ENCODE measurements around the gene GABRP. TPM values are rescaled to one million over a fixed set of nuclear protein-coding genes. Genes with fewer than 3 reads are reported as not detected.
A peak's percentile ranks its signal among the peaks of the same experiment; 100 is the strongest.

Gene GABRP
- total RNA-seq, result 1 to 10 TPM in 2 of 4 donors, under 1 TPM in 1, not detected in 1; 0.88 to 7.7 (median 1.2) TPM

GRCh38 chr5:170783498-170784247, at the start of gene GABRP:
Gene GABRP, plus strand, starts transcription at chr5:170783725. Its CDS starts 4,891 bp downstream, at chr5:170788616.
- Histone ChIP-seq H3K27ac (no peak within 1 kb of the TSS), H3K4me1 (no peaks in the 10 kb centered on the region), H3K9me3 (no peaks in the 10 kb centered on the region), H3K4me3 (no peak within 1 kb of the TSS), H3K27me3 (no peaks in the 10 kb centered on the region), H3K36me3 (no peaks in the 10 kb centered on the region)
- intact Hi-C loops (cut with DNase I; ENCODE audit: low total_unique reads), result no loop called here
- TF ChIP-seq CTCF (IDR thresholded peaks at IDR 0.05), result no peak
- peak in 1 of 2 donors; percentile 19 for TF ChIP-seq POLR2A (IDR thresholded peaks at IDR 0.05)
- DNase-seq, result no peak

DNA sequence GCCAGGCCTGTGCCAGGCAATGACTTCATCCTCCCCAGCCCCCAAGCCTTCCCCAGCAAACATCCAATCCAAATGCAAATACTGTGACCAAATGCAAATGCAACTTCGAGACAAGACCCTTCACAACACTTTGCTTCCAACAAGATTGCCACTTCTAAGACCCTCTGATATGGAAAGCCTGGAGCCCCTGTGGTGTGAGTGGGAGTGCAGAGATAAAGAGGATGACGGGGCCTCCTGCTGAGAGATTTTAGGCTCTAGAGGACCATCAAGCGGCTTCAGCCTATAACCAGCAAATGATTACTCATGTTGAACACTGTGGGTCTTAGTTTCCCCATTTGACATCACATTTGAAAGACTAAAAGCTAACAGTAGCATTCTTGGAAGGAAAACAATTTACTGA, 46.6 kb upstream of the GABRP start:
- Histone ChIP-seq H3K4me3 (no peak overlapping the region), H3K27me3 (no peaks in the 10 kb centered on the region), H3K4me1 (no peaks in the 10 kb centered on the region), H3K36me3 (no peaks in the 10 kb centered on the region), H3K9me3 (no peaks in the 10 kb centered on the region), H3K27ac (no peak overlapping the region)
- intact Hi-C loops (cut with DNase I; ENCODE audit: low total_unique reads), result no loop called here
- TF ChIP-seq CTCF (IDR thresholded peaks at IDR 0.05) (no peak), POLR2A (IDR thresholded peaks at IDR 0.05) (no peak)
- no peak for DNase-seq

DNA sequence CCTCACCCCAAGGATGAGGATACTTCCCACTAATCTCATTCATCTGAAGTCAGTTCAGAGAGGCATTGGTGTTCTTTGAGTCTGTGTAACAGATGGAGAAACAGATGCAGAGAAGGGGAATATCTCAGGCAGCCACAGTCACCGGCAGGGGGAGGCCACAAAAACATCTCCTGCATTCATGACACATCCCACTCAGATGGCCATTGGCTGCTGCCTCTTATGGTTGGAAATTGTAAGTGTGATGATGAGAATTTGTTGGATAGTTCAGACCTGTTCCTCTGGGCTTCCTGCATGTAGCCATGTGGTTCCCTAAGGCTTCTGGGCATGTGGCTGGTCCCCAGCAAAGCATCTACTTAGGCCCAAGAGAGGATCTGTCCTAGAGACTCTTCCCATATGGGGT, 45.9 kb upstream of the GABRP start:
- Histone ChIP-seq H3K4me3 (no peak overlapping the region), H3K36me3 (no peaks in the 10 kb centered on the region), H3K27me3 (no peaks in the 10 kb centered on the region), H3K4me1 (no peaks in the 10 kb centered on the region), H3K27ac (no peak overlapping the region), H3K9me3 (no peaks in the 10 kb centered on the region)
- DNase-seq, result no peak
- intact Hi-C loops (cut with DNase I; ENCODE audit: low total_unique reads), result no loop called here
- no peak for TF ChIP-seq CTCF (IDR thresholded peaks at IDR 0.05)
- no peak for TF ChIP-seq POLR2A (IDR thresholded peaks at IDR 0.05)

GRCh38 chr5:170738840-170739239, 44.7 kb upstream of the GABRP start:
- no peak for TF ChIP-seq POLR2A (IDR thresholded peaks at IDR 0.05)
- TF ChIP-seq CTCF (IDR thresholded peaks at IDR 0.05), result no peak
- Histone ChIP-seq H3K36me3 (no peaks in the 10 kb centered on the region), H3K4me3 (no peak overlapping the region), H3K27me3 (no peaks in the 10 kb centered on the region), H3K9me3 (no peaks in the 10 kb centered on the region), H3K4me1 (no peaks in the 10 kb centered on the region), H3K27ac (no peak overlapping the region)
- intact Hi-C loops (cut with DNase I; ENCODE audit: low total_unique reads), result no loop called here
- no peak for DNase-seq

- Histone ChIP-seq H3K27me3 (no peaks in the 10 kb centered on the region), H3K27ac (no peak overlapping the region), H3K4me3 (no peak overlapping the region), H3K36me3 (no peaks in the 10 kb centered on the region), H3K9me3 (no peaks in the 10 kb centered on the region), H3K4me1 (no peaks in the 10 kb centered on the region)
- intact Hi-C loops (cut with DNase I; ENCODE audit: low total_unique reads), result no loop called here
- no peak for DNase-seq
- no peak for TF ChIP-seq CTCF (IDR thresholded peaks at IDR 0.05)
- TF ChIP-seq POLR2A (IDR thresholded peaks at IDR 0.05), result no peak
These were observed 44.1 kb upstream of the GABRP start for GRCh38 chr5:170739446-170739845.

All from uterus (tissue), 4 donors.